CD4-positive, alpha-beta T cell treated with Interleukin-2 at 100 ng/mL for 4 hours (primary cell): Measurements from ENCODE around the gene MRGPRD.

Source experiments
- DNase-seq: peaks from one replicate; pipeline ENCODE4 v3.0.0-alpha.2; 2020; ENCODE audit warnings: low spot score

Gene MRGPRD, protein sequence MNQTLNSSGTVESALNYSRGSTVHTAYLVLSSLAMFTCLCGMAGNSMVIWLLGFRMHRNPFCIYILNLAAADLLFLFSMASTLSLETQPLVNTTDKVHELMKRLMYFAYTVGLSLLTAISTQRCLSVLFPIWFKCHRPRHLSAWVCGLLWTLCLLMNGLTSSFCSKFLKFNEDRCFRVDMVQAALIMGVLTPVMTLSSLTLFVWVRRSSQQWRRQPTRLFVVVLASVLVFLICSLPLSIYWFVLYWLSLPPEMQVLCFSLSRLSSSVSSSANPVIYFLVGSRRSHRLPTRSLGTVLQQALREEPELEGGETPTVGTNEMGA

DNA sequence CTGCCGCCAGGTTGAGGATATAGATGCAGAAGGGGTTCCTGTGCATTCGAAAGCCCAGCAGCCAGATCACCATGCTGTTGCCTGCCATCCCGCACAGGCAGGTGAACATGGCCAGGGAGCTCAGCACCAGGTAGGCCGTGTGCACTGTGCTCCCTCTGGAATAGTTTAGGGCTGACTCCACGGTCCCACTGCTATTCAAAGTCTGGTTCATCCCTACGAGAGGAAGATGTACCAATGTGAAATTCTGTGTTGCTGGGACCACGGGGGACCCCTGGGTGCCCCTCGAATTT, at the start of gene MRGPRD:
MRGPRD (minus strand) TSS at position 211 of the 290 bp plus-strand sequence; CDS start at position 211, 0 bp downstream.
- no peak for DNase-seq

DNA sequence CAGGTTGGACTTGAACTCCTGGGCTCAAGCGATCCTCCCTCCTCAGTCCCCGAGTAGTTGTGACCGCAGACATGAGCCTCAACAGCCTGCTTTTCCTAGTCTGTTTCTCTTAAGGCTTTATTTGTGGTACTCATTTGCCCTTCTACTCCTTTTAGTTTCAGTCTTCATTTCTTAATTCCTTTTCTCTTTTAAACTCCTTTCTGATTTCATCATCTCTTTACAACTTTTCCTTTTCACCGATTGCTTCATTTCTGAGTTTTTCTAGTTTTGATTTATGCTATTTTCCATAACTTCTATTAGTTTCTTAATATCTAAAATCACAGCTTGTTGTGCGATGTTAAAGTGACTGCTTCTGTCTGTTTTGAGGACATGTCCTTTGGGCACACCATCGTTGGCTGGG, 49.5 kb upstream of the MRGPRD start:
- no peak for DNase-seq

DNA sequence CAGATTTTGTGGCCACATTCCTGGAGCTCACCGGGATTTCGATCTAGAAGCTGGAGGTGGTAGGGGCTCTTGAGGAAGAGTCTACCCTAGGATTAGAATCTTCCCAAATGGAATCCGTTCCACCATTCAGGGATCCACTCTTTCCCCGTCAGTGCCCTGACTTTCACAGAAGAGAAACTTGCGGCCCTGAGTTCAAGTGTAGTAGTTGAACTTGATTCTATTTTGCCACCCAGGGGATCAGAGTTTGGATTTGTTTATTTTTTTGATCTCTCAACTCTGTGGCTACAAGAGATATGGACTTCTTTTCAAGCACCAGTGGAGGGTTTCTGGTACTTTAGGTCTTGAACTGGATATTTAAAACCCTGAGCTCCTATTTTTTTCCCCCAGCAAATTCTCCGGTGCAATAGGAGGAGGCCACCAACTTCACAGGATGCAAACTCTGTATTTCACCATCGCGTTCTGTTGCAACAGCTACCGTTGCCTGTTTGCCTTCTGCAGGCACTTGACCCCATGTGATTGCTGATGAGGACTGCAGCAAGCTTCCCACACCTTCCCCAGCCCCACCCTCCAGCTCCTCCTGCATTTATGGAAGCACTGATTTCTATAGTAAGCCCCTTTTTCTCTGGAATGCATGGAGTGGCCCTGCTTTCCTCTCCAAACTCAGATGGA, 47.1 kb upstream of the MRGPRD start:
- no peak for DNase-seq

DNA sequence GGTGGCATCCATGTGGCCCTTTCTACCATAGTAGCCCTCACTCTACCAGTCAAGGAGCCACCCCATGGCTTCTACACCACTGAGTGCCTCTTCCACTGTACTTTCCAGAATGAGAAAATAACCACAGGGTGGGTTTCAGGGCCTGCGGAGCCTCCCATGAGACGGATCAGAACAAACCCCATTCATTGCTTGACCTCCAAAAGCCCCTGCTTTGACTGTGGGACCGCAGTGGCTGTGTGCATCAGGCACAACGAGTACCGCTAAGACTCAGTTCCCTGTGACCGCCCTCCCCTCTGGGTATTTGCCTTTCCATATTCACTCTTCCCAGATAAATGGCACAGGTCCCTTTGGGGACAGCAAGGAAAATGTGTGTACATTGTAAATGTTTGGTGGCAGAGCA, 43.7 kb upstream of the MRGPRD start:
- no peak for DNase-seq

DNA sequence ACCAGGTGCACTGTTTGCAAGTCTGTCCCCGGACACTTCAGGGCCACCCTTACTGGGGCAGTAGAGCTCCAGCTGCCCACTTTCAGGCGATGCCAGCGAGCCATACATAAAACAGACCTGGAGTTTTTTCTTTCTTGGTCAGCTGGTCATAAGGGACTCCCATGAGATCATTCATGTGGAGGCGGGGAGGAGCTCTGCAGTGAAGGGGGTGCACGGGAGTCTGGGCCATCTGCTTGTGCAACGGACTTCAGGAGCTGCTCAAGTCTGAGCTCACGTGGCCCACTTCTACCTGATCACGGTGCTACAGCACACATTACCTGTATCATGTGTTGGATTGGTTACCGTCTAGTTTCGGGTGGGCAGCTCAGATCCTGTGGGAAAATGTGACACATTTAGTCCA, 41.5 kb upstream of the MRGPRD start:
- DNase-seq: no peak

DNA sequence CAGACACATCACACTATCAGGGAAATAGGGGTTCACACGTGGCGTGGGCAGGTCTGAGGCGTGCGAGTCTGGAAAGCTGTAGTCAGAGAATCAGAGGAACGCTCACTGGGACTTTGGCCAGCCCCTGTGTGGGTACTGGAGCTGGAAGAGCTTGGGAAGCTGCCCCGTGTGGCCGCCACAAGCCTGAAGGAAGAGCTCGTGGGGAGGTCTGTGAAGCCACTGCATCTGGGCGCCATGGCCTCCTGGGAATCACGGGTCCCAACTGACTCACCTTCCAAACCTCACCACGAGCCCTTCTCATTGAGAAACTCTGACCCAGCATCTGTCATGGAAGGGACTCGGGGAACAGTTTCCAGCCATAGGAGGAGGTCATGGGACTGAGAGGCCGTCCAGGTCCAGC, 38.1 kb upstream of the MRGPRD start:
- DNase-seq: no peak

DNA sequence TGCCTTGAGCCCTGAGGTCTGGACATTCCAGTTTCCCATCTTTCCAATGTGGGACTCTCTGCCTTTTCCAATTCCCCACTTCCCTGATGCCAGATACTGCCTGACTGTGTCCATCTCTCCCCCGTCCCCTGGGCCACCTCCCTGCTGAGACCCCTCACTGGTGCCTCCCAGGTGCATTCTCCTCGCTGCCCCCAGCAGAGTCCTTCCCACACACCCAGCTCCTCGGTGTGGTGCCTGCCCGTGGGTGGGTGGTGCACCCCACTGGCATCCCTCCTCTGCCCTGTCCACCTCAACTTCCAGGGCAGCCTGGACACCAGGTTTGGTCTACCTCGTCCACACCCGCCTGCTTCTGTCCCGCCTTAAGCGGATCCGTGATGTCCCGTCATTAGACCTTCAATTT, 37.2 kb upstream of the MRGPRD start:
- no peak for DNase-seq

DNA sequence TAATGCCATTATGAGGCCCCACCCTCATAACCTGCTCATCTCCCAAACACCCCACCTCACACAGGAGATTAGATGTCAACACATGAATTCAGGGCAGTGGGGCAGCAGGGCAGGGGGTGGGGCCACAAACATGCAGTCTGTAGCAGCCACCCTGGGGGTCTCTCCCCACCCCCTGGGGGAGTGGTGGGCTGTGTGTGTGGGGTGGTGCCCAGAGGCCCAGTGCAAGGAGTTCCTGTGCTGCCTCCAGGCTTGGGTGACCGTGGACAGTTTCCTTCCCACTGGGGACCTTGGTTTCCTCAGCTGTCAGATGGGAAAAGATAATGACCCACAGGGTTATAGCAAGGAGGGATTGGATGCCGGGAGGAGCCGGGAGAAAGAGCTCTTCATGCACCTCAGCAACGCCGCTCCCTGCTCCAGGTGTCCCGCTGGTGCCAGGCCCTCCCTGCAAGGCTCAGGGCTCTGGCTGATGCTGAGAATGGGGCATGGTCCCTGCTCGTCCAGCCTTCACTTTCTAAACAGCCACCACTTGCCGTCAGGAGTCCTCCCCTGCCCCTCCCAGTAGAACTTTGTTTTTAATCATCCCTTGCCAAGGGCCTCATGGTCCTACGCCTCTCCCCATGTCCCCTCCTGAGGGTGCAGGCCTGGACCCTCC, 34.2 kb upstream of the MRGPRD start:
- no peak for DNase-seq

DNA sequence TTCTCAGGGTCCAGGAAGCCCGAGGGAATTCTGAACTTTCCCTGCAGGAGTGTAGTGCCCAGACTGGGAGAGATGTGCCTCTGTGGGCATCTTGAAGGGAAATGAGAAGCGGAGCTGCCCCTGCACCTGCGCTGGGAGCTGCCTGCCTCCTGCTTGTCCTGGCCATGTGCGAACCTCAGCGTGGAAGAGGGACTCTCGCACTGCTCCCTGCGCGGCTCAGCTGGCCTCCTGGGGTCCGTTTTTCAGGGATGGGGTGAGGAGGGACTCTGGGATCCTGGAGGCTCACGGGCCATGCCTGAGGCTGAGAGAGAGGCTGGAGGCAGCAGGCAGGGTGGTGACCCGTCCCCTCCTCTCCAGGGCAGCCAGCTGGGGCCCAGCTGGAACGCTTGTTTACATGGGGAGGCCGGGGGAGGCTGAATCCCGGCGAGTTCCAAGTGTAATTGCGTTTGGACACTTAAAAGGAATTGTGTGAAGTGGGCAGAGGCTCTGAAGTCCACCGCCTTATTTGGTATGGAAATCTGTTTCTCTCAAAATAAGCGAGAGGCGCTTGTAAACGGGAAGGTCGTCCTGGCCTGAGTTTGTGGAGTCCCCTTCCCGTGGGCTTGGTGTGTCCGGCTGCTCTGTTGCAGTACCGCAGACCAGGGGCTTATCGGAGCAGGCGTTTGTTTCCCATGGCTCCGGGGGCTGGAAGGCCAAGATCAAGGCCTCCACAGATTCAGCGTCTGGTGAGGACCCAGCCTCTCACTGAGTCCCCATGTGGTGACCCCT, 33.5 kb upstream of the MRGPRD start:
- DNase-seq: no peak

DNA sequence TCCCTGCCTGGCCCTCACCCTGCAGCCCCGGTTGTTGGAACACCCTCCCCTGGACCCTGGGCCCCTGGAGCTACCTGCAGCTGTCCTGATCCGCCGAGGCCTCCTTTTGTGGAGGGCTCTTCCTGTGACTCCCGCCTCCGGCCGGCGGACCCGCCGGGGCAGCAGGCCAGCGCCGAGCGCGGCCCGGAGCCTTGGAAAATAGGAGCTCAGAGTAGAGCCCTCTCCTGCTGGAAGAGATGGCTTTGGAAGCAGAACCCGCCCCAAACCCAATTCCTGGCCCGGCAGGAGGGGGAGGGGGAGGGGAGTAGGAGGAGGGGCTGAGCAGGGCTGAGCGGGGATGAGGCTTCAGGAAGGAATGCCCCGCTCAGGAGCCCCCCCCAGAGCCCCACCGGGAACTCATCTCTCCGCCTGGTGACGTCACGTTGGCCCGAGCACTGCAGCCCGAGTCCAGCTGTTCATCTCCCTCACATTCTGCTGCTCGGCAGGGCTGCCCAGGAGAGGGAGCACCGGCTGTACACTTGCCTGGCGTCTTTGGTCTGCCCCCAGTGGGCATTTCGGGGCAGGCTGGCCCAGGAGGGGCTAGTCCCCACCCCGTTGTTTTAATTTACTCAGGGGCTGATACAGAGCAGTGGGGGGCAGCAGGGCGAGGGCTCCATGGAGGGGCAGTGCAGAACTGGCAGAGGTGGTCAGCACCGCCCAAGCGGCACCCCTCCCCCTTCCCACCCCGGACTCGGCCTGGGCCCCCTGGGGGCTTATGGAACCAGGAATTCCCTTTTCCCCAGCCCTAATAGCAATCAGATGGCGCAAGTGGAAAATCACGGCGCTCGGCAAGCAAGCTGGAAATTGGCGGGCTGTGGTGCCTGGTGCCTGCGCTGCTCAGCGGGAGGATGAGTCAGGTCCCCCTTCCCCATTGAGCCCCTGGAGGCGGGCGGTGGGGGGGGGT, 32.5 kb upstream of the MRGPRD start, which contains the start of gene MRGPRF:
MRGPRF (minus strand) TSS at position 238 of the 943 bp plus-strand sequence. CDS start 3,345 bp downstream, outside the sequence.
- DNase-seq: no peak

DNA sequence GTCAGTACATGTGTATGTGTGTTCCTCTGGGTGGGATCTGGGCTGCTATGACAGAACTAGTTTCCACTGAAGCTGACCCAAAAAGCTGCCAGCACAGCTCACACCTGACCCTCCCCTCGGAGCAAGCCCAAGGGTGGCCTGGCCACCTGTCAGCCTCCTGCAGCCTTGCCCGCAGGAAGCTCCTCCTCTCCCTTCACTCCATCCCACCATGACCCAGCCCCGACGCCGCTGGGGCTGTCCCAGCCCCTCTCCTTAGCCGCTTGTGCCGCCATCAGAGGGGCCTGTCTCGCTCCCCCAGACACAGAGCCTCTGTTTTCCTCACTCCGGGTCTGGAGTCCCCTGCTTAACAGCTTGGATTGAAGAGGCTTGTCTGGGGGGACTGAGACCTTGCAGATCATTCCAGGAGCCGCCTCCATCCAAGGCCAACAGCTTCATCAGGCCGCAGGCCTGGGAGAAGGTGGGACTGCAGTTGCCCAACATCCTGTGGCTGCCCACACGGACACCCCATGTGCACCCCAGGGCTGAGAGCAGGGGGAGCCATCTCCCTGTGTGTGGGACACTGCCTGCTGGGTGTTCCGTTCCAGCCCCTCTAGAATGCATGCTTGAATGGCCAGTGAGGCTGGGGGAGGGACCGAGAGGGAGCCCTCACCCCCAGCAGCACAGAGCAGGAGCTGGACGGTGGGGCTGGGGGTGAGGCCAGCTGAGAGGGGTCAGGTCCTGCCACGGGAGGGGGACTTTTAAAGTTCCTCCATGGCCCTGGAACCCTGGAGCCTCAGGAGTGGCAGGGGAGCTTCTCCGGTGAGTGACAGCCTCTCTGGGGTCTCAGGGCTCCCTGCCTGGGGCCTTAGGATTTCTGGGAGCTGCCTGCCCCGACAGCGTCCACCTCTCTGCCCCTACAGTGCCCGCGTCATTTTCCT, 31.6 kb upstream of the MRGPRD start:
- DNase-seq: no peak

DNA sequence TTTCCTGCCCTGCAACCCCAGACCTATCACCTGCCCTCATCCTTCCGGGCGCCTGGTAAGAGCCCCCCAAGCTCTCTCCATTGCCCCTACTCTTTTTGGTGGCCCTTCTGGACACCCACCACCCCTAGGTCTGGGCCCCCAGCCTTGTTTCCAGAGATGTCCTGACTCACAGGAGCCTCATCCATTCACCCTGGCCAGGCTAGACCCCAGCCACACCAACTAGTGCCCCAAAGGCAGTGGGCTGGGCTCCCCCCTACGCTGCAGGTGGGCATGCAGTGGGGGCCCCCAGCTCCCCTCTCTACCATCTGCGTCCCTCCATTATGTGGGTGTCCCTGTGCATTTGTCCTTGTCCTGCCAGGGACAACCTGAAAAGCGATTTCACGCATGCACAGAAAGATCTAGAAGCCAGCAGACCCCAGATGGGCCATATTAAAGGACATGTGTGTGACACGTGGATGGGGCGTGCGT, 30.9 kb upstream of the MRGPRD start:
- no peak for DNase-seq

DNA sequence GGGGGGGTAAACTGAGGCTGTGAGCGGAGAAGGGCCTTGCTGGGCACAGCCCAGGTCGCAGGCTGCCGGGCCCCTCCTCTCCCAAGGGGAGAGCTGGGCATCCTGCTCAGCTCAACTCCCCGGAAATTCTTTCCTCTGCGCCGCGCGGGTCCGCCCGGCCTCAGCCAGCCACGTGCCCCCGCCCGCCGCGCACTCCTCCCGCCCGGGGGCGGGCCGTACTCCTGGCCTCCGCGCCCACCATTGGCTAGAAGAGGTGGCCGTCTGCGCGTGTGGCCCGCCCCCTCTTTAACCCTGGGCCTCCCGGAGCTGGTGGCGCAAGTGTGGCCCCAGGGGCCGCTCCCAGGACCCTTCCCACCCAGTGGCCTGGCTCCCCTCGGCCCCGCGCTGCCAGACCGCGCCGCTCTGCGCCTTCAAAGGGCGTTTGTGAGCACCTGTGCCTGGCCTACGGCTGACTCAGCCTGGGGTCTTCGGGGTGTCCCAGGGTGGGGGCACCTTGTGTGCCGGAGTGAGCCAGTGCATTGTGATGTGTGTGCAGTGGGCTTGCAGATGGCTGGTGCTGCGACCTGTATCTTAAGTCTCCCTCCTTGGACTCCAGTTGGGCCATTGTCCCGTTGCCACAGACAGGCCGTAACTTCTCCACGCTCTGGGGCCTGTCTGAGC, 30.3 kb upstream of the MRGPRD start:
- DNase-seq: no peak

DNA sequence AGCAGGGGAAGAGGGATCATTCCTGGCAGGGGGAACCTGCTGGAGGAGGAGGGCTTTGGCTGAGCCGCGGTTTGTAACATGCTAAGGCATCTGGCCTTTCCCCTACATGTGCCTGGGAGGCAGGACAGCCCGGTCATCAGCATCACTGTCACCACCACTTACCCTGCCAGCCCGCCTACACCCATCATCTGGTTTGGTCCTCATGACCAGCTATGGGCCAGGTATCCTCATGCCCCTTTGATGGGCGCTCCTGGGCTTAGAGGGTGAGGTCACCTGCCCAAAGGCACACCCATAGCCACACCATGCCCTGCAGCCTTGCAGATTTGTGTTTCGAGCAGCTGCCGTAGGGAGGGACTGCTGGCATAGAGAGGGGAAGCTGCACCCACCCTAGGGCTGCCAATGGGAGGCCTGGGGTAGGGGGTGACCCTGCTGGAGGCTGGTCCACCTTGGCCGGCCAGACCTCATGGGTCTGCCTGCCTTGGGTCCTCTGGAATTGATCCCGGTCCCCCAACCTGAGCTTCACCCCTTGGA, 29.6 kb upstream of the MRGPRD start:
- DNase-seq: no peak

DNA sequence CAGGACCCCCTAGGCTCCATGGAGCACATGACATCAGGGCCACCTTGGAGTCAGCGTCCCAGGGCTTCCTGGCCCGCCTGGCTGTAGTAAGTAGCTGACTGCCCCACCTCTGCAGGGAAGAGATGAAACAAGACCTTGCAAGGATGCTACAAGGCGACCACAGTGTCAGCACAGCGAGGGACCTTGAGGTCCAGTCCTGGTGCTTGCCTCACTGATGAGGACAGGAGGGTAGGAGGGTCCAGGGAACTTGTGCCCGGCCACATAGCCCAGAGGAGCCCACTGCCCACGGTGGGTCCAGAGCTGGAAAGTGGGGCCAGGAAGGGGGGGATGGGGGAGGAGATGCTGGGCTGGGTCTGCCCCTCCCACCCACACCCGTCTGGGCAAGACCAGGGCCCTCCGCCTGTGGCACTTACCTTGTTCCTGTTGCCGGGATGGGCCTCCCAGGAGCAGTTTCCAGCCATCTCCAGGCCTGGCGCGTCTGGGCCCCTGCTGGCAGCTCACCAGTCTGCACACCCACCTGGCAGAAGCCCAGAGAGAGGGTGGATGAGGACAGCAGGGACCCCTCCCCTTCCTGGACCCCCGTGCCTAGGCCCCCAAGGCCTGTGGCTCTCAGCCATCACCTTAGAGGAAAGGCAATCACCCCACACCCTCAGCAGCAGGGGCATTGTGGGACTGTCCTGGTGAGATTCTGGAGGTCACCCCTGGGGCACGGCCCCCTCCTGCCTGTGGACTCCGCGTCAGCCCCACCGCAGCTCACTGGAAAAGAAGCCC, 28.8 kb upstream of the MRGPRD start:
- DNase-seq: no peak

DNA sequence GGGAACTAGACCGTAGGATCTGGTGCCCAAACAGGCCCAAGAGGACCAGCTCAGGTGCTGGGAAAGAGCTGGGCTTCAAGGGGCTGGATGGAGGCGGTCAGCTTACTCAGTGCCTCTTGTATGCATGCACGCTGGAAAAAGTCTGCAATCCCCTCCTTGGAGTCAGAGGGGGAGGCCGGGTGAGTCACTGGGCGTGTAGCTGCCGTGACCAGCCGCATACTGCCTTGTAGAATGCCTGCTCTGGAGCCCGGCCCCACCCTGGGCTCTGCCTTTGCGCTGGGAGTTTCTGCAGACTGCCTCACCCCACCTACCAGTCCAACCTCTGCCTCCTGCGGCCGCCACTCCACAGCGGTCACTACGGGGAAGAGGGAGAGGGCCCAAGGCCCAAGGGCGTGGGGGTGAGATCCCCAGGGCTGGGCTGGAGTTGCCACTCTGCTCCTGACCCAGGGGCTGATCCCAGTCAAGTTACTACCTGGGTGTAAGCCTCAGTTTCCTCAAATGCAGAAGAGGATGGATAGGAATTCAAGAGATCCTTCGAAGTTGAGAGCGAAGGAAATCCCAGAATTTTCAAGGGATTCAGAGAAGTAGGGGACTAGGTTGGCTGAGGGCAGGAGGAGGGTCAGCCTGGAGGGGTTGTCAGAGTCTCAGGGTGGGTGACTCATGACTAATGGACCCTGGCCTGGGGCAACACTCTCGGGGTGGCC, 28.1 kb upstream of the MRGPRD start:
- no peak for DNase-seq

DNA sequence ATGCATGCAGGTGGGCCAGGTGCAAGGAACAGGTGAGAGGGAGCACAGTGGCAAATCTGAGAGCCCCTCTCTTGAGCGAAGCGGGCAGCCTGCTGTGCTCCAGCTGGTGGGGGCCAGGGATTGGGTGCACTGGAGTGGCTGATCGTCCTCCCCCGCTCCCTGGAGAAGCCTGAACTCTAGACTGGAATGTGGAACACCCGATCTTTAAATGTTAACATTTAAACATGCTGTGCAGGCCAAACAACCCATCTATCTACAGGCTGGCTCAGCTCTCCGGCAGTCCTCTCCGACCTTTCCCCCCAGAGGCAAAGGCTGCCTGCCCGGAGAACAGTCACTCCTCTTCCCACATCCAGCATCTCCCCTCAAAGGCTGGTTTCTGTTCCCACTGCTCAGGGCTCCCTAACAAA, 27.2 kb upstream of the MRGPRD start:
- no peak for DNase-seq

DNA sequence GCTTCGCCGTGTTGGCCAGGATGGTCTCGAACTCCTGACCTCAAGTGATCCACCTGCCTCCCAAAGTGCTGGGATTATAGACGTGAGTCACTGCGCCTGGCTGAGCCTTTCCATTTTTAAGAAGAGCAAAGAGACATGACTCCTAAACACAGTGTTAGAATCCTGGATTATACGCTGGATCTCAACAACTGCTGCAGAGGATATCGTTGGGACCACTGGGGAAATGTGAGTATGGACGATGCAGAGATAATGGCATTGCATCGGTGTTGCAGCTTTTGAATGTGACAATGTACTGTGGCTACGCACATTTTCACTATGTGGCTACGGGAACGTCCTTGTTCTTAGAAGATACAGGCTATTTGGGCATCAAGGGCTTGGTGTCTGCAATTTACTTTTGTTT, 26.0 kb upstream of the MRGPRD start:
- no peak for DNase-seq
